LNCAP (cell line): ENCODE measurements around the gene NUAK1.

Experiments used
- TF ChIP-seq, protein P1 (sequence below): fragments of 450-650 bp; IDR thresholded peaks from 2 replicates; pipeline ENCODE4 v1.5.1; 2017; ENCODE audit warnings: mild to moderate bottlenecking

Gene NUAK1

DNA sequence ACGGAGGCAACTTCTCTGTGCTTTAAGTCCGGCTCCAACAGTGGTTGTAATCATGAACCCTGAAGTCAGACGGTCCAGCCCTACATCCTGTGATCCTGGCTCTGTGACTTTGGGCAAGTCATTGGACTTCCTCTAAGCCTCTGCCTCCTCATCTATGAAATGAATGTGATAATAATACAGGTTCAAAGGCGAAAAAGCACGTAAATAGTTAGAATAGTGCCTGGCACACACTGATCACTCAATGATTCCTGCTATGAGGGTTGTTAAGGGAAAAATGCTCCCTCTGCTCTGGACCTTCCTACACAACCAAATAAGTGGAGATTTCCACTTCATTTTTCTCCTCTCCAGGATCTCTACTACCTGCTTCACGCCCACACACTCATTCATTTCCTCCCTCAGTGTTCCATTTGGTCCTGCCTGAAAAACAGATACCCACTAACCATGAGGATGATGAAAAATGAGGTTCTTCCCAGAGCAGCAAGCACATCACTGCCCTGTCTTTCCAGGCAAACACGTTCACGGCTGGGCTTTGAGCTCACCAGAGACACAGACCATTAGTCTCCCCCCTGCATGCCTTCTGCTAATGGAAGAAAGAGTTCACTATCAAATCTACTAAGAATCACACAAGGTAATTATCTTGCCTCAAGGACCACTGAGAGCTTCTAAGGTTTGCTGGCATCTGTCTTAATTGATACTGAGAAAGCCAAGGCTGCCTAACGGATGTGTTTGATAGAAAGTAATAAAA lies 13.2 kb downstream of the NUAK1 start:
- TF ChIP-seq, protein P1, sequence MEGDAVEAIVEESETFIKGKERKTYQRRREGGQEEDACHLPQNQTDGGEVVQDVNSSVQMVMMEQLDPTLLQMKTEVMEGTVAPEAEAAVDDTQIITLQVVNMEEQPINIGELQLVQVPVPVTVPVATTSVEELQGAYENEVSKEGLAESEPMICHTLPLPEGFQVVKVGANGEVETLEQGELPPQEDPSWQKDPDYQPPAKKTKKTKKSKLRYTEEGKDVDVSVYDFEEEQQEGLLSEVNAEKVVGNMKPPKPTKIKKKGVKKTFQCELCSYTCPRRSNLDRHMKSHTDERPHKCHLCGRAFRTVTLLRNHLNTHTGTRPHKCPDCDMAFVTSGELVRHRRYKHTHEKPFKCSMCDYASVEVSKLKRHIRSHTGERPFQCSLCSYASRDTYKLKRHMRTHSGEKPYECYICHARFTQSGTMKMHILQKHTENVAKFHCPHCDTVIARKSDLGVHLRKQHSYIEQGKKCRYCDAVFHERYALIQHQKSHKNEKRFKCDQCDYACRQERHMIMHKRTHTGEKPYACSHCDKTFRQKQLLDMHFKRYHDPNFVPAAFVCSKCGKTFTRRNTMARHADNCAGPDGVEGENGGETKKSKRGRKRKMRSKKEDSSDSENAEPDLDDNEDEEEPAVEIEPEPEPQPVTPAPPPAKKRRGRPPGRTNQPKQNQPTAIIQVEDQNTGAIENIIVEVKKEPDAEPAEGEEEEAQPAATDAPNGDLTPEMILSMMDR = no peak

DNA sequence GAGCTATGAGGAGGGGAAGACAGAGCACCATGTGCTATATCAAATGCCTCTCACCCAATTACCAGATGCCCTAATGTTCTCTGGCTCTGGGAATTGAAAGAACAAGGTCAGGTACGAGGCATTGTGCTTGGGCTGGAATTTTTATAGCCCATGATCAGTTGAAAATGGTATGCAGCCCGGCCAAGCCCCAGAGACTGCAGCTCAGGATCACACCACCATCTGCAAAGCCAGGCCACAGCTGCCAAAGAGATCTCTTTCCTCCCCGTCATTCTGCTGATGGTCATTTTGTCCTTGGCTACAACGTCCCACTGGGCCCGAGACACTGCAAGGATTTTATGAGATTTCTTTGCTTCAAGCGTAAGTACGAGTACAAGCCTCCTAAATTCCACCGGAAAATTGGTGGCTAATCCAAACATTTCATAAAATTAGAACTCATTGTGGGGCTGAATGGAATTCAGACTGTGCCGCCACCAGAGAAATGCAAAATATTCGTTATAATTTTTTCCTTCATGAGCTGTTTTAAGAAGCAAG lies 15.1 kb downstream of the NUAK1 start:
- TF ChIP-seq, protein P1 = no peak

DNA sequence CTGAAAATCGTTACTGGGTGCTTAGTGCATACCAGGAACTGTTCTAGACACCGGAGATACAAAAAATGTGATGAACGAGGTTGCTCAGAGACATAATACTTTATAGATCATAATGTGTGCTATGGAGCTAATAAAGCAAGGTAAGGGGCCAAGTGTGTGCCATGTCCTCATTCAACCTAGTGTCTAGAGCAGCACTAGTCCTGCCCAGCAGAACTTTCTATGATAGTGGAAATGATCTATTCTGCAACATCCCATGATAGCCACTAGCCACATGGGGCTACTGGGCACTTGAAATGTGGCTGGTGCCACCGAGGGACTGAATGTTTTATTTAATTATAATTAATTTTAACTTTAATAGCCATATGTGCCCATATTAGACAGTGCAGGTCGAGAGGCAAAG lies 15.6 kb downstream of the NUAK1 start:
- TF ChIP-seq, protein P1 = no peak

DNA sequence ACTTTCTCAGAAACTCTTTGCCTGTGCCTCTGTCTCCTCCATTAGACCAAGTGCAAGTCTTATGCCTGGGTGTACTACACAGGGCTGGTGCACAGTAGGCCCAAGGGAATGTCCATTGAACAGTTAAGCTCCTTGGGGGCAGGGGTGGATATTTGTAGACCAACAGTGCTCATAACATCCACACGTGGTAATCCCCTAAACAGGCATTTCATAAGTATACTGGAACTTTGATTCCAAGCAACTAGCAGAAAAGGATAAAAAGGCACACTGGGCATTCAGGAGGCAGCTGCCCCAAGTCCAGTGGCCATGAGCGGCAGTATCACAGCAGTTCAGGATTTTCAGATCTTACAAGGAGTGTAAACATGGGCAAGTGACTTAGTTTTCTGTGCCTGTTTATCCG lies 16.8 kb downstream of the NUAK1 start:
- TF ChIP-seq, protein P1 = no peak

DNA sequence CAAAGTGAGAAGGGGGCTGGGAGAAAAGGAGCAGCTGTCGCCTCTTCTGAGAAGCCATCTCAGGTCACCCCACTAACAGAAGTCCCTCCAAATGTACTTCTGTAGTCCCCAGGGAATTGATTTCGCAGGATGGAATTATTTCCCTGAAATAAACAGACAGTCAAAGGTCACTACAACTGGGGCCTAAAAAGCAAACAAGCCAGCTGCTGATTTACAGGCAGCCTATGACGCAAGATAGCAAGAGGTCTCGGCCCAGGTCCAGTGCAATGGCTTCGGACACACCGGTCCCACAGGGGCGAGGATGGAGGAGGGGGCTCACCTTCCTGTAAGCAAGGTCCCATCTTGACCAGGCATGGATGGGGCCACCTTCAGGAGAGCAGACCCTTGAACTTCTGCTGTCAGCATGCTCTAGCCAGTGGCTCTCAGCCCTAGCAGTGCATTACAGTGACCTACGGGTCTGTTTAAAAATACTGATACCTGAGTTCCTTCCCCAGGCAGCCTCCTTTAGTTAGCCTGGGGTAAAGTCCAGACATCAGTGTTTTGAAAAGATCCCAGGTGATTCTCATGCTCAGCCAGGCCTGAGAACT lies 18.1 kb downstream of the NUAK1 start:
- TF ChIP-seq, protein P1 = no peak

DNA sequence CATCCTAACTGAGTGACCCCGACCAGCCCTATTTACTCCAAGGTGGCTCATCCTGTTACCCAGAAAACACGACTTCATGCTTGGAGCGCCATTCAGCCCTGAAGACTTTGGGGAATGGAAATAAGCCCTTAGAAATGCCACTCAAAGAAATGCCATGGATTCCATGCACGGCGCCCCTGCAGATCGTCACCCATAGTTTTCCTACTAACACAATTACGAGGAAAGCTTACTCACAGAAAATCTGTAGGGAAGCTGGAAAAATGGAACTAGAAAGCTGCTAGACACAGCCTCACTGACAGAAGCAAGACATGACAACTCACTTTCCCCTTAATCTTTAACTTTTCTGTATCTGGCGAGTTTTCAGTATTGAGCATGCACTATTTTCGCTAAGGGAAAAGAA lies 19.5 kb downstream of the NUAK1 start:
- TF ChIP-seq, protein P1 = no peak

DNA sequence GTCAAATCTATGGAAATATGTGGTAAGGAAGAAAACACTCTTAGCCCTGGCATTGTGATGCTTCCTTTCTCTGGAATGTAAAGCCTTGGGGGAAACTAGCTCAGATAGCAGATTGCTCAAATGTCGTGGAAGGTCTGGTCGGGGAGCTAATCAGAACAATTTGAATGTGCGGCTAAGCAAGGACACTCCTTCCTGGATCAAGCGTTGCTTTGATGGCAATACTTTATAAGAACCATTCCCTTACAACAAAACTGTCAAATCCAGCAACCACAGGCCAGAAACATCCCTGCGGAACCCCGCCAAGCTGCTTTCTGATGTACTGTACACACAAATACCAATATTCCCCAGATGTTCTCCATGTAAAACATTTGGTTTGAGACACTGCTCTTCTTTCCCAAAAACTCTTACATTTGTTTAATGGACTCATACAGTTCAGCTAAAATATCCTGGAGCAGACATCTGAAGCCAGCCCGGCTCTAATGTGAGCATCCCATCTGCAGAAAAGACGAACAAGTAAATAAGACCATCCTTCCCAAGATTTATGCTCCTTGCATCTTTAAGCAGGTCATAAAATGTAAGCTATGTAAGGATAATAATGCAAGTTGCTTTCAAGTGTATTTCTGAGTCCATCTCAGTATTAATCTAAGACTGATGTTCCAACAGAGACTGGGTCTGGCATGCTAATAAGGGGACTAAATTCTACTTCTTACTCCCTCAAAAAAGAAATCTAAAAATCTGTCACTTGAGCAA lies 20.2 kb downstream of the NUAK1 start:
- TF ChIP-seq, protein P1 = no peak
